ENCODE data around the gene TMEM63B.

TMEM63B gene

DNA sequence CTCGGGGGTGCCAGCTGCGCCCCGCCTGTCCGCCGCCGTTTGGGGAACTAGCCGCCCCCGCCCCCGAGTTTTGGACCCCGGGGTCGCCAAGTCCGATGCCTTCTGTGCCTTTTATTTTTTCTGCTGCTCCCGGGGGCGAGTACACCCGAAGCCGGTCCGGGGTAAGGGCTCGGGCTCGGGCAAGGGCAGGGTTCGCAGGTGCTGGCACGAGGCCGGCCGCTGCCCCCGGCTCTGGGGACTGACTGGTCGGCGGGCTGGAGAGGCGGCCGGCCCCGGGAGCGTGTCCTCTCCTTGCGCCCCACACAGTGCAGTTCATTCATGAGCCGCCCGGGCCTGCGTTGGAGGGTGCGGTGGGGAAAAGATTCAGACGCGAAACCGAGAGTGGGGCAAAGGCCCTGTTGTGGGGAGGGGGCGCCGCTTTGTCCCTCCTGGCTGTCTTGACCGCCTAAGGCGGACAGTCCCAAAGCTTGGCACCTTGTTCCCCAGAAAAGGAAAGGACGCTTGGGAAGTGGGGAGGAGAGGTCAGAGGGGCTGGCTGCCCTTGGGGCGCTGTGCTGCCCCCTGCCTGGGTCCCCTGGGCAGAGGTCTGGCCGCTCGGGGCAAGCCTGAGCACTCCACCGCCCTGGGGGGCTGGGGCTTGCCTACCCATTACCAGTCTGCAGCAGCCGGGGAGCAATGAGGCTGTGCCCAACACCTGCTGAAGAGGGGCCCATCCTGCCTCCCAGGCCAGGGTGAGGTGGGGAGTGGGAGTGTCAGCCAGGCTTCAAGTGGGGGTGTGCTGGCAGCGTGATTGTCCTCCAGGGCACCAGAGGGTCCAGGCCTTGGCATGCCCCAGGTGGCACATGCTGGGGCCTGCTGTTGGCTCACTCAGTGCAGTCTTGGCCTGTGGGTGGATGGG, 915 bp downstream of the TMEM63B start:
- no peaks in the 10 kb centered on the region for H3F3A ChIP-seq (ENCODE audit: low read depth)
- H3K4me3 ChIP-seq (ENCODE audit: low read length, poor library complexity, severe bottlenecking): peak overlapping the region; percentile 81
- peaks cover 40% of the 10 kb centered on the region for H3K4me1 ChIP-seq (ENCODE audit: insufficient read depth, low read length, poor library complexity, severe bottlenecking)
- peak overlapping the region; percentile 80 for H3K9ac ChIP-seq (ENCODE audit: low read depth, low read length, poor library complexity, severe bottlenecking)
- no peaks in the 10 kb centered on the region for H3K27me3 ChIP-seq (ENCODE audit: insufficient read depth, low read length, poor library complexity, severe bottlenecking)
- peaks cover 37% of the 10 kb centered on the region for H3K79me2 ChIP-seq (ENCODE audit: insufficient read depth, low read length)
- H2AFZ ChIP-seq (ENCODE audit: low read length): peak overlapping the region; percentile 95
- H3K36me3 ChIP-seq (ENCODE audit: insufficient read depth, low read length): no peaks in the 10 kb centered on the region
- TF ChIP-seq, protein P1, sequence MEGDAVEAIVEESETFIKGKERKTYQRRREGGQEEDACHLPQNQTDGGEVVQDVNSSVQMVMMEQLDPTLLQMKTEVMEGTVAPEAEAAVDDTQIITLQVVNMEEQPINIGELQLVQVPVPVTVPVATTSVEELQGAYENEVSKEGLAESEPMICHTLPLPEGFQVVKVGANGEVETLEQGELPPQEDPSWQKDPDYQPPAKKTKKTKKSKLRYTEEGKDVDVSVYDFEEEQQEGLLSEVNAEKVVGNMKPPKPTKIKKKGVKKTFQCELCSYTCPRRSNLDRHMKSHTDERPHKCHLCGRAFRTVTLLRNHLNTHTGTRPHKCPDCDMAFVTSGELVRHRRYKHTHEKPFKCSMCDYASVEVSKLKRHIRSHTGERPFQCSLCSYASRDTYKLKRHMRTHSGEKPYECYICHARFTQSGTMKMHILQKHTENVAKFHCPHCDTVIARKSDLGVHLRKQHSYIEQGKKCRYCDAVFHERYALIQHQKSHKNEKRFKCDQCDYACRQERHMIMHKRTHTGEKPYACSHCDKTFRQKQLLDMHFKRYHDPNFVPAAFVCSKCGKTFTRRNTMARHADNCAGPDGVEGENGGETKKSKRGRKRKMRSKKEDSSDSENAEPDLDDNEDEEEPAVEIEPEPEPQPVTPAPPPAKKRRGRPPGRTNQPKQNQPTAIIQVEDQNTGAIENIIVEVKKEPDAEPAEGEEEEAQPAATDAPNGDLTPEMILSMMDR (conservative IDR thresholded peaks at IDR 0.05; ENCODE audit: low read length): no peak
- TF ChIP-seq EZH2phosphoT487 (IDR thresholded peaks at IDR 0.05; ENCODE audit: borderline replicate concordance): no peak
- H3K4me2 ChIP-seq (ENCODE audit: low read depth, low read length, poor library complexity, severe bottlenecking): peak overlapping the region; percentile 86
- no peaks in the 10 kb centered on the region for H3K9me3 ChIP-seq (ENCODE audit: insufficient read depth, low read depth, low read length)
- no peaks in the 10 kb centered on the region for H3K9me2 ChIP-seq (replicated peaks; ENCODE audit: low read depth, low read length)
- H4K20me1 ChIP-seq (ENCODE audit: insufficient read depth, low read length, poor library complexity, severe bottlenecking): peaks cover 36% of the 10 kb centered on the region

DNA sequence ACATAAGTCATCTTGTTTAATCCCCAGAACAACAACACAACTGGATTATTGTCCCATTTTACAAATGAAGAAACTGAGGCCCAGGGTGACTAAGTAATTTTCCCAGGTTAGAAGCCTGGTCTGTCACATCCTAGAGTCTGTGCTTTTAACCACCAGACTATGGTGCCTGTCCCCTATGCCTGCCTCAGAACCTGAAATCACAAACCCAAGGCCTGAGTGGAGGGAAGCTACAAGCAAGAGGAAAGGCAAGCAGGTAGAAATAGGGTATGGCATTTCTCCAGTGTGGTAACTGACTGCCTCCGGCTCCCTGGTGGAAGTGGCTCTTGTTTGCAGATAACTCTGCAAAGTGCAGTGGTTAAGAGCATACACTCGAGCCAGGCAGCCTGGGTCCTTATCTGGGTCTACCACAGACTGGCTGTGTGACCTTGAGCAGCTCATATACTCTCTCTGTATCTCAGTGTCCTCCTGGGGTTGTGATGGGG, 2.5 kb downstream of the TMEM63B start:
- H4K20me1 ChIP-seq (ENCODE audit: insufficient read depth, low read length, poor library complexity, severe bottlenecking): peaks cover 20% of the 10 kb centered on the region
- no peaks in the 10 kb centered on the region for H3F3A ChIP-seq (ENCODE audit: low read depth)
- peaks cover 25% of the 10 kb centered on the region for H3K4me1 ChIP-seq (ENCODE audit: insufficient read depth, low read length, poor library complexity, severe bottlenecking)
- no peaks in the 10 kb centered on the region for H3K36me3 ChIP-seq (ENCODE audit: insufficient read depth, low read length)
- no peaks in the 10 kb centered on the region for H3K27me3 ChIP-seq (ENCODE audit: insufficient read depth, low read length, poor library complexity, severe bottlenecking)
- H3K79me2 ChIP-seq (ENCODE audit: insufficient read depth, low read length): peaks cover 21% of the 10 kb centered on the region
- TF ChIP-seq, protein P1 (conservative IDR thresholded peaks at IDR 0.05; ENCODE audit: low read length): no peak
- no peak for TF ChIP-seq EZH2phosphoT487 (IDR thresholded peaks at IDR 0.05; ENCODE audit: borderline replicate concordance)
- H3K4me3 ChIP-seq (ENCODE audit: low read length, poor library complexity, severe bottlenecking): no peak overlapping the region
- no peaks in the 10 kb centered on the region for H3K9me3 ChIP-seq (ENCODE audit: insufficient read depth, low read depth, low read length)
- H2AFZ ChIP-seq (ENCODE audit: low read length): no peak overlapping the region
- H3K9ac ChIP-seq (ENCODE audit: low read depth, low read length, poor library complexity, severe bottlenecking): no peak overlapping the region
- H3K9me2 ChIP-seq (replicated peaks; ENCODE audit: low read depth, low read length): no peaks in the 10 kb centered on the region
- H3K4me2 ChIP-seq (ENCODE audit: low read depth, low read length, poor library complexity, severe bottlenecking): no peak overlapping the region

DNA sequence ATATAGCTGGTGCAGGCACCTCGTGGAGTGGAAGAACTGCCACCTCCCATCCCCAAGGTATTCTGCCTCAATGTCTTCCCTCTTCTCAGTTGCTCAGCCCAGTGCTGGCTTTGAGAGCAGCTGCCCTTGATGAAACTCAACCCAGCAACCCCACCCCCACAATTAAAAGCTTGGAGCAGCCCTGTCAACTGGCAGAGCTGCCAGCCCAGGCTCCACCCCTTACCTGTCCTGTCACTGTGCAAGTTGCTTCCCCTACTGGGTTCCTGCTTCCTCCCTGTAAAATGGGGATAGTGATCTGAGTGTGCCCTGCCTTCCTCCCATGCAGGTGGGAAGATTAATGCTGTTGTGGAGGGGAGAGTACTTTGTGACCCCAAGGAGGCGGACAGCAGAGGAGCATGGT, 4.5 kb downstream of the TMEM63B start:
- Histone ChIP-seq H3K4me3 (ENCODE audit: low read length, poor library complexity, severe bottlenecking) (no peak overlapping the region), H3K4me2 (ENCODE audit: low read depth, low read length, poor library complexity, severe bottlenecking) (no peak overlapping the region), H3K9ac (ENCODE audit: low read depth, low read length, poor library complexity, severe bottlenecking) (no peak overlapping the region)

More for the DNA sequence above, 4.5 kb downstream of the TMEM63B start:
- TF ChIP-seq, protein P1 (conservative IDR thresholded peaks at IDR 0.05; ENCODE audit: low read length): no peak
- TF ChIP-seq EZH2phosphoT487 (IDR thresholded peaks at IDR 0.05; ENCODE audit: borderline replicate concordance): no peak
- H3K36me3 ChIP-seq (ENCODE audit: insufficient read depth, low read length): no peaks in the 10 kb centered on the region
- H3F3A ChIP-seq (ENCODE audit: low read depth): no peaks in the 10 kb centered on the region
- no peak overlapping the region for H2AFZ ChIP-seq (ENCODE audit: low read length)
- H3K9me3 ChIP-seq (ENCODE audit: insufficient read depth, low read depth, low read length): no peaks in the 10 kb centered on the region
- no peaks in the 10 kb centered on the region for H4K20me1 ChIP-seq (ENCODE audit: insufficient read depth, low read length, poor library complexity, severe bottlenecking)
- peaks cover 9% of the 10 kb centered on the region for H3K4me1 ChIP-seq (ENCODE audit: insufficient read depth, low read length, poor library complexity, severe bottlenecking)
- H3K9me2 ChIP-seq (replicated peaks; ENCODE audit: low read depth, low read length): no peaks in the 10 kb centered on the region
- no peaks in the 10 kb centered on the region for H3K27me3 ChIP-seq (ENCODE audit: insufficient read depth, low read length, poor library complexity, severe bottlenecking)
- peaks cover under 1% of the 10 kb centered on the region; the same call in 1 of the 2 replicates for H3K79me2 ChIP-seq (ENCODE audit: insufficient read depth, low read length)

Measured in Loucy (cell line).